HG02759 (cell line): ENCODE measurements around the gene SBF2.

Experiments
- ATAC-seq: cut with Tn5 transposase; IDR thresholded peaks from one replicate; pipeline ENCODE4 v1.9.1; 2021; ENCODE audit warnings: mild to moderate bottlenecking, moderate library complexity; ENCODE audit not compliant: unreplicated experiment

Gene SBF2

GRCh38 chr11:9789910-9790309 lies 504.1 kb downstream of the SBF2 start:
- no peak for ATAC-seq

GRCh38 chr11:9787981-9788521 lies 506.0 kb downstream of the SBF2 start:
- ATAC-seq, result no peak

- ATAC-seq, result no peak
Measured at GRCh38 chr11:9787260-9787659, 506.8 kb downstream of the SBF2 start.

GRCh38 chr11:9784602-9785315 lies 509.3 kb downstream of the SBF2 start:
- ATAC-seq, result no peak

- no peak for ATAC-seq
Measured at GRCh38 chr11:9783986-9784385, 510.0 kb downstream of the SBF2 start.

- no peak for ATAC-seq
Measured at GRCh38 chr11:9780929-9781328, 513.1 kb downstream of the SBF2 start.

- ATAC-seq, result no peak
Measured at GRCh38 chr11:9777525-9777924, 516.5 kb downstream of the SBF2 start.

- no peak for ATAC-seq
Measured at GRCh38 chr11:9777066-9777465, 517.0 kb downstream of the SBF2 start.

- ATAC-seq, result no peak
Measured at GRCh38 chr11:9776203-9776602, 517.8 kb downstream of the SBF2 start.

- no peak for ATAC-seq
Measured at GRCh38 chr11:9775398-9775779, 518.6 kb downstream of the SBF2 start.

- ATAC-seq, result no peak
Measured at GRCh38 chr11:9774591-9775397, 519.2 kb downstream of the SBF2 start.

- ATAC-seq, result no peak
Measured at GRCh38 chr11:9774109-9774508, 519.9 kb downstream of the SBF2 start.

GRCh38 chr11:9773524-9773923 lies 520.5 kb downstream of the SBF2 start:
- ATAC-seq, result no peak

GRCh38 chr11:9772218-9772617 lies 521.8 kb downstream of the SBF2 start:
- ATAC-seq, result no peak

GRCh38 chr11:9771071-9771511 lies 522.9 kb downstream of the SBF2 start:
- ATAC-seq, result no peak

- no peak for ATAC-seq
Measured at GRCh38 chr11:9769621-9770020, 524.4 kb downstream of the SBF2 start.

- ATAC-seq, result peak; percentile 60
Measured at GRCh38 chr11:9765320-9766101, 528.5 kb downstream of the SBF2 start.

- ATAC-seq, result no peak
Measured at GRCh38 chr11:9763301-9763700, 530.7 kb downstream of the SBF2 start.

GRCh38 chr11:9762531-9762930 lies 531.5 kb downstream of the SBF2 start:
- ATAC-seq, result no peak

- ATAC-seq, result no peak
Measured at GRCh38 chr11:9761441-9761945, 532.5 kb downstream of the SBF2 start.

GRCh38 chr11:9760193-9760575 lies 533.8 kb downstream of the SBF2 start:
- no peak for ATAC-seq
